CD4-positive, alpha-beta T cell (primary cell): ENCODE data around the gene MEIS1. TPM values are rescaled to one million over a fixed set of nuclear protein-coding genes. Genes with fewer than 3 reads are reported as not detected.

Experiments used
- ATAC-seq: fragments of 200-7000 bp; cut with Tn5 transposase; one replicate; pipeline ENCODE4 v1.10.0; 2022; ENCODE audit warnings: mild to moderate bottlenecking; ENCODE audit not compliant: poor library complexity
- CTCF ChIA-PET: fragments of 350-600 bp; sonication (Branson Sonifier 250); formaldehyde crosslinking; loops from one replicate; lab custom pipeline; 2021; ENCODE audit warnings: antibody characterized with exemption, inconsistent platforms; lab: Charles Lee
- POLR2A ChIA-PET: fragments of 350-600 bp; sonication (Branson Sonifier 250); formaldehyde crosslinking; loops from one replicate; lab custom pipeline; 2021; ENCODE audit warnings: antibody characterized with exemption, inconsistent platforms; lab: Charles Lee
- DNase-seq, 14 experiments: peaks; one replicate each; pipeline ENCODE4 v3.0.0-alpha.2; 2013 to 2020; ENCODE audit warnings: mixed read lengths in 2 of 14
- H3K27ac ChIP-seq, 2 donors: one replicate each; pipeline versions ENCODE4 v1.5.1 to v1.7.0; 2013; ENCODE audit warnings: low read length in 2 of 2, low read depth in 1 of 2, mild to moderate bottlenecking in 1 of 2
- H3K27me3 ChIP-seq, 2 experiments: 1 replicate in 1 of 2; 2 replicates in 1 of 2; pipeline versions ENCODE4 v1.6.1 to v1.7.0; 2013; ENCODE audit warnings: low read length in 2 of 2, control low read depth in 1 of 2, mild to moderate bottlenecking in 1 of 2, moderate library complexity in 1 of 2; ENCODE audit not compliant: insufficient read depth in 2 of 2, control insufficient read depth in 1 of 2
- H3K36me3 ChIP-seq: one replicate; pipeline ENCODE4 v1.6.1; 2013; ENCODE audit warnings: low read length, control low read depth; ENCODE audit not compliant: insufficient read depth
- H3K4me1 ChIP-seq: one replicate; pipeline ENCODE4 v1.6.1; 2013; ENCODE audit warnings: low read length, control low read depth; ENCODE audit not compliant: insufficient read depth
- H3K4me3 ChIP-seq: one replicate; pipeline ENCODE4 v1.5.1; 2013; ENCODE audit warnings: mild to moderate bottlenecking, low read length, moderate library complexity
- H3K9me3 ChIP-seq, 2 experiments: 1 replicate in 1 of 2; 2 replicates in 1 of 2; pipeline versions ENCODE4 v1.6.1 to v1.7.0; 2013; ENCODE audit warnings: low read length in 2 of 2, mild to moderate bottlenecking in 2 of 2, control low read depth in 1 of 2, moderate library complexity in 1 of 2; ENCODE audit not compliant: control insufficient read depth in 1 of 2, insufficient read depth in 1 of 2
- H3K27ac Mint-ChIP-seq: one replicate; pipeline ENCODE4 v1.8.0; 2020; ENCODE audit warnings: mixed read lengths
- H3K27me3 Mint-ChIP-seq: one replicate; pipeline ENCODE4 v1.8.0; 2021; ENCODE audit warnings: mixed read lengths
- H3K36me3 Mint-ChIP-seq: one replicate; pipeline ENCODE4 v1.8.0; 2021; ENCODE audit warnings: low read depth, mixed read lengths
- H3K4me1 Mint-ChIP-seq: one replicate; pipeline ENCODE4 v1.8.0; 2021; ENCODE audit warnings: low read depth, mixed read lengths
- H3K4me3 Mint-ChIP-seq: one replicate; pipeline ENCODE4 v1.8.0; 2020; ENCODE audit warnings: mild to moderate bottlenecking, mixed read lengths
- H3K9me3 Mint-ChIP-seq: one replicate; pipeline ENCODE4 v1.8.0; 2020; ENCODE audit warnings: mixed read lengths
- CTCF ChIP-seq: fragments of 200-600 bp; IDR thresholded peaks from one replicate; pipeline ENCODE4 v1.8.0; 2022; ENCODE audit warnings: antibody characterized with exemption, mild to moderate bottlenecking
- intact Hi-C, 2 experiments: fragments of 100-400 bp; cut with DNase I in 1 of 2; cut with micrococcal nuclease in 1 of 2; formaldehyde crosslinking; loops; one replicate each; pipeline versions ENCODE4 v1.15.1 to v1.9.0; 2023 to 2025; cut with DNase I, micrococcal nuclease
- total RNA-seq, 174 experiments: library from RNA in 2 of 174; stranded (reverse) in 2 of 174; gene quantifications; one replicate each; pipeline ENCODE4 v1.2.3 and lab custom pipeline; 2021 to 2026

MEIS1 gene
- total RNA-seq, 2 experiments from 2014 or later = not detected

DNA sequence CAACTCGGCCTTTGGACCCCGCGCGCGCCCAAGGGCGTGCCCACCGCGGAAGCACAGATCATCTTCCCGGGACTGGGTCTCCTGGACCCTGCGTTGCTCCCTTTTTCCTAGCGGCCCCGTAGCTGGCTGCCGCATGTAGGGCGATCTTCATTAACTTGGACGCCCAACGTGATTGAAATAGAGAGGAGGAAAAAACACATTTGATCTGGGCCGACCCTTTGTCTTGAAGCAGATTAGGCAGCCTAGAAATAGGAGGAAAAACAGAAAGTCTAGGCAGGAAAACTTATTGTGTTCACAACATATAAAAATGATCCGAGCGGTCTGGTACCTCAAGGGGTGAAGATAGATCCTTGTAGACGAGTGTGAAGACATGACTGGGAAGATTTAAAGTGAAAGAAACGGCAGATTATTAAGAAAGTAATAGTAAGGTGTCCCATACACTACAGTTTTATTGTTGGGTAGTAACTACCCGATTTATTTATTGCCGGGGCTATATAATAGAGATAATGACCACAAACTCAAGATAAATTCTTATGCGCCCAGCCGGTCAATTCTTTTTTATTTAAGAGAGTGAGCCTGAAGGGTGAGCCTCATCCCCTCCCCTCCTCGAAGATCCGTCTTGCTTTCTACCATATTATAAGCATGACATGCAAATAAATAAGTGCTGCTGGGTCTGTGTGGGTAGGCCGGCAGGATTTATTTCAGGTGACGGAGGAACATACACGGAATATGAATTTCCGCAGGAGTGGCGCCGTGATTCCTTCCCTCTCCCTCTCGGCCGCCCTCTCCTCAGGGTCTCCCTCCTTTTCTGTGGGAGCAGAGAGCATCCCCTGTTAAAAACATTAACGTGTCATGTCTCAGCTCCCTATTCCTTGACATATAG, 147.4 kb downstream of the MEIS1 start:
- peaks cover 44 to 64% of the 10 kb centered on the region in 2 experiments for H3K27me3 ChIP-seq
- Mint-ChIP-seq H3K4me1 (no peaks in the 10 kb centered on the region), H3K9me3 (no peaks in the 10 kb centered on the region), H3K27me3 (peaks cover 43% of the 10 kb centered on the region), H3K27ac (no peak overlapping the region), H3K36me3 (no peaks in the 10 kb centered on the region), H3K4me3 (no peak overlapping the region)
- ChIA-PET CTCF (no interaction called here), POLR2A (no interaction called here)
- intact Hi-C loops = no loop called here
- no peak for TF ChIP-seq CTCF
- H3K27ac ChIP-seq = no peak overlapping the region
- H3K9me3 ChIP-seq = peaks cover 0 to 36% of the 10 kb centered on the region in 2 experiments
- no peaks in the 10 kb centered on the region for H3K36me3 ChIP-seq
- no peak for ATAC-seq
- DNase-seq = no peak
- H3K4me3 ChIP-seq = no peak overlapping the region
- H3K4me1 ChIP-seq = no peaks in the 10 kb centered on the region

GRCh38 chr2:66582987-66583880, 148.3 kb downstream of the MEIS1 start:
- intact Hi-C loops = no loop called here
- Histone ChIP-seq H3K27ac (no peak overlapping the region), H3K36me3 (no peaks in the 10 kb centered on the region), H3K4me3 (no peak overlapping the region), H3K4me1 (no peaks in the 10 kb centered on the region), H3K27me3 (peaks cover 35 to 55% of the 10 kb centered on the region in 2 experiments), H3K9me3 (peaks cover 0 to 27% of the 10 kb centered on the region in 2 experiments)
- no peak for TF ChIP-seq CTCF
- no peak overlapping the region for H3K27ac Mint-ChIP-seq
- no peaks in the 10 kb centered on the region for H3K36me3 Mint-ChIP-seq
- ChIA-PET POLR2A (no interaction called here), CTCF (no interaction called here)
- peaks cover 34% of the 10 kb centered on the region for H3K27me3 Mint-ChIP-seq
- H3K9me3 Mint-ChIP-seq = no peaks in the 10 kb centered on the region
- H3K4me3 Mint-ChIP-seq = no peak overlapping the region
- ATAC-seq = no peak
- no peak for DNase-seq
- no peaks in the 10 kb centered on the region for H3K4me1 Mint-ChIP-seq

- H3K9me3 Mint-ChIP-seq = no peaks in the 10 kb centered on the region
- H3K27me3 ChIP-seq = peaks cover 29 to 49% of the 10 kb centered on the region in 2 experiments
- H3K36me3 Mint-ChIP-seq = no peaks in the 10 kb centered on the region
- CTCF ChIA-PET = no interaction called here
- no peak overlapping the region for H3K4me3 ChIP-seq
- no peak overlapping the region for H3K27ac ChIP-seq
- no peak overlapping the region for H3K27ac Mint-ChIP-seq
- intact Hi-C loops = no loop called here
- peaks cover 0 to 27% of the 10 kb centered on the region in 2 experiments for H3K9me3 ChIP-seq
- H3K4me3 Mint-ChIP-seq = no peak overlapping the region
- DNase-seq (no peak), ATAC-seq (no peak)
- H3K27me3 Mint-ChIP-seq = peaks cover 28% of the 10 kb centered on the region
- POLR2A ChIA-PET = no interaction called here
- no peak for TF ChIP-seq CTCF
- no peaks in the 10 kb centered on the region for H3K36me3 ChIP-seq
- H3K4me1 ChIP-seq = no peaks in the 10 kb centered on the region
- H3K4me1 Mint-ChIP-seq = no peaks in the 10 kb centered on the region
These were observed 149.0 kb downstream of the MEIS1 start for GRCh38 chr2:66583881-66584280.
